Myometrial cell (primary cell): ENCODE results near the gene MYOF. TPM values are rescaled to one million over a fixed set of nuclear protein-coding genes. Genes with fewer than 3 reads are reported as not detected.

Source experiments
- total RNA-seq: library from RNA; depleted of rRNA; stranded (reverse); fragments of >200 nt; gene quantifications from 2 replicates; pipeline ENCODE4 v1.2.3, GENCODE V29; 2015

The MYOF gene
- total RNA-seq = 234 and 266 TPM in 2 replicates

GRCh38 chr10:93482145-93482834, at the start of gene MYOF:
Gene MYOF (minus strand): TSS chr10:93482334. CDS start chr10:93482194, 140 bp downstream.

GRCh38 chr10:93496322-93497041, 14.3 kb upstream of the MYOF start, which contains the start of gene CEP55:
Gene CEP55 (plus strand): TSS chr10:93496612. CDS start chr10:93500052, 3,440 bp downstream.

Other genes starting within 250 kb of the MYOF start
- 51.9 and 66.1 TPM in 2 replicates for gene CEP55, start 14.3 kb upstream of the MYOF start, total RNA-seq
- gene FFAR4, start 84.3 kb upstream of the MYOF start, total RNA-seq = not detected in 2 replicates
- gene RBP4, start 118.9 kb upstream of the MYOF start, total RNA-seq = not detected in 2 replicates
- gene PDE6C, start 130.2 kb upstream of the MYOF start, total RNA-seq = not detected in 2 replicates
- gene FRA10AC1, start 220.3 kb upstream of the MYOF start, total RNA-seq = 1.7 and 3.7 TPM in 2 replicates